Mammary epithelial cell (primary cell): ENCODE results near the gene CIITA.

Source experiments
- CTCF ChIP-seq, 2 donors: IDR thresholded peaks in 1 of 2; conservative IDR thresholded peaks in 1 of 2; 2 replicates each; pipeline ENCODE4 v1.5.1; 2011 to 2012; ENCODE audit warnings: inconsistent platforms in 2 of 2, low read length in 2 of 2, mild to moderate bottlenecking in 2 of 2, control low read depth in 1 of 2, low read depth in 1 of 2; ENCODE audit not compliant: insufficient read depth in 1 of 2; ENCODE audit errors: extremely low read depth in 1 of 2
- EZH2 ChIP-seq: IDR thresholded peaks from 2 replicates; pipeline ENCODE4 v1.6.1; 2012; ENCODE audit warnings: low read length, inconsistent platforms, borderline replicate concordance

GRCh38 chr16:10916534-10916933 is 39.5 kb downstream of the CIITA start:
- no peak for TF ChIP-seq CTCF (conservative IDR thresholded peaks at IDR 0.05 in 1 of 2, IDR thresholded peaks at IDR 0.05 in 1 of 2; ENCODE audit: extremely low read depth in 1 of 2, insufficient read depth in 1 of 2, low read depth in 1 of 2, low read length in 2 of 2)
- TF ChIP-seq EZH2, result no peak
